GM12873 (cell line): ENCODE results near the gene FAM181B.

Experiments used
- TF ChIP-seq, protein P1 (sequence below): IDR thresholded peaks from 2 replicates; pipeline ENCODE4 v1.5.1; 2012; ENCODE audit warnings: low read depth, mild to moderate bottlenecking, moderate library complexity, low read length, control low read depth; ENCODE audit not compliant: insufficient read depth; ENCODE audit errors: missing control alignments

Gene FAM181B

DNA sequence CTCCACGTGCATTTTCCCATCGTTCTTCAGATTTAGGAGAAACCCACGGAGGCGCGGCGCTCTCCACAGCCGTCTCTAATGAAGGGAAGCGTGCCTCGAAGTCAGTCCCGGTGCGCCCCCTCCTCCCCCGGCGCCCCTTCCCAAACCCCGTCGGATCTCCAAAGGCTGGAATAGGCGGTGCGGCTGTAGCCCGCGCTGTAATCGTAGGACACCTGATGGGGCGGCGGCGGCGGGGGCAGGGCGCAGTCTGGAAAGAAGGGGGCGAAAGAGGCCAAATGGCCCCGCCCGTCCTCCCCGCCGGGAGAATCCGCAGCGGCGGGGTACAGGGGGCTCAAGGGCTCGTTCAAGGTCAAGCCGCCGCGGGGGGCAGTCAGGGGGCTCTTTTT, 1.3 kb downstream of the FAM181B start:
- TF ChIP-seq, protein P1, sequence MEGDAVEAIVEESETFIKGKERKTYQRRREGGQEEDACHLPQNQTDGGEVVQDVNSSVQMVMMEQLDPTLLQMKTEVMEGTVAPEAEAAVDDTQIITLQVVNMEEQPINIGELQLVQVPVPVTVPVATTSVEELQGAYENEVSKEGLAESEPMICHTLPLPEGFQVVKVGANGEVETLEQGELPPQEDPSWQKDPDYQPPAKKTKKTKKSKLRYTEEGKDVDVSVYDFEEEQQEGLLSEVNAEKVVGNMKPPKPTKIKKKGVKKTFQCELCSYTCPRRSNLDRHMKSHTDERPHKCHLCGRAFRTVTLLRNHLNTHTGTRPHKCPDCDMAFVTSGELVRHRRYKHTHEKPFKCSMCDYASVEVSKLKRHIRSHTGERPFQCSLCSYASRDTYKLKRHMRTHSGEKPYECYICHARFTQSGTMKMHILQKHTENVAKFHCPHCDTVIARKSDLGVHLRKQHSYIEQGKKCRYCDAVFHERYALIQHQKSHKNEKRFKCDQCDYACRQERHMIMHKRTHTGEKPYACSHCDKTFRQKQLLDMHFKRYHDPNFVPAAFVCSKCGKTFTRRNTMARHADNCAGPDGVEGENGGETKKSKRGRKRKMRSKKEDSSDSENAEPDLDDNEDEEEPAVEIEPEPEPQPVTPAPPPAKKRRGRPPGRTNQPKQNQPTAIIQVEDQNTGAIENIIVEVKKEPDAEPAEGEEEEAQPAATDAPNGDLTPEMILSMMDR, result no peak

DNA sequence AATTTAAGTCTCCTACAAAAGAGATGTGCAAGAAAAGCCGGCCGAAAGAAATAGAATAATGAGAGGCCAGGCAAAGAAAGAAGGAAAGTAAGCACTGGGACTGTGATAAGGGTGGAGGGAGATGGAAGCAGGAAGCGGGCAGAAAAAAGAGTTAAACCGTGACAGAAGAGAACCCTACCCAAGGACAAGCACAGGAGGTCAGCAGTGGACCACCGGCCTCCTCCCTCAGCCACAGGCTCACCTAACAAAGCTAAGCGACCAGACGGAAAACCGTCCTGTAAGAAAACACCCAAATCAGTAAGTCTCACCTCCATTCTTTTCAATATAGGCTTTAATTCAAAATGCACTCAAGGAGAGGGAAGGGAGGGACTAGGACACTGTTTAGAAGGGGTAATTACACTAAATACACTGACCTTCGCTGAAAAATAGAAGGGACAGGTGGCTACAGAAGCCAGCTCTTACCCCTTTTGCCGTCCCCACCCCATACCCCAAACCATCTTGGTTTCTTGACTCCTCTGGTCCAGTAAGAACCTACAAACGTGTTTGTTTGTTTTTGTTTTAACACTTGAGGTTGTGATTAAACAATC, 1.9 kb downstream of the FAM181B start:
- TF ChIP-seq, protein P1, result no peak

DNA sequence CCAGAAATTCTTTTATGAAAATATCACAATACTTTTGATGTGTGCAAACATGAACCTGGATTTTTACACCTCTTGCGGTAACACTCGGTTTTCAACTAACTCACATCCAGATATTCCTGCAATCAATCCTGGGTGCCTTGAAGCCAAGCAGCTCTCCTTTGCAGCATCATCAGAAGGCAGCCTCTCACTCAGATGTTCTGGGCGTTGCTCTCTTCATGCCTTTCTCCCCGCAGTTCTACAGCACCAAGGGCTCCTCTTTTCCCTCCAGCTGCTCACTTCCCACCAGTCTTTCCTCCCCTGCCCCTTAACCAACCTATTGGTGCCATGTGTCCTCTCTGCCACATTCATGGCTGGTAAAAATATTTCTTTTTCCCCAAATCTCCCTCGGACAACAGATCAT, 2.9 kb downstream of the FAM181B start:
- TF ChIP-seq, protein P1, result no peak

DNA sequence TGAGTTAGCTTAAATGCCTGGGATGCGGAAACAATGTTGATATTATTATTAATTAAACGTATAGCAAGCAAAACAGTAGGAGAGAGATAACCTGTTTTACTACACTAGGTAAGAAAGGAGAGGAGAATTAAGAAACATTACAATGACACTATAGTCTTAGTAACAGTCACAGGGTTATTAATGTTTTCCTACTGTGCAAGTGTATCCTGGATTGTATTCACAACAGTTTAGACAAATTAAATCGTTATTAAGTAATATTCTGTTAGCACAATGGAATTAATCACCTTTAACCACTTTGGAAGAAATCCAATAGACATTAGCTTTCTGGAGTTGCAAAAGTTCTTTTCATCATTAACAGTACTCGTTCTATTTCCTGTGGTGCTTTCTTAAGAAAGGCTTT, 3.4 kb downstream of the FAM181B start:
- TF ChIP-seq, protein P1, result no peak

DNA sequence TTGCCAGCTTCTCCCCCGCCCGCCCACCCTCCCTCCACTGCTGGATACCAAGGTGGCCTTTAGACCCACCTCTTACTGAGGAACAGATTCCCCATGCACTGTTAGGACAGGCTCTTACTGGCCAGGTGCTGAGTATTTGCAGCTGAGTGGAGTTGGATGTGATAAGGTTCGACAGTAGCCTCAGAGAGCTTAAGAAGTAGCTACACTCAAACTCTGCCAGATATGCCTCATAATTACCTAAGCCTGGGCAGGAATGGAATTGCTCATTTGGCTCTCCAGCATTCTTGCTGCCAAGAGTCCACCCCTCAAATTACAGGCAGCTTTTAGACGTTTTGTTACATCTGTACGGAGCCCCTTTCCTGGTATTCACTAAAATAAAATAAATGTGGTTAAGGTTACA, 9.6 kb downstream of the FAM181B start:
- TF ChIP-seq, protein P1, result no peak

DNA sequence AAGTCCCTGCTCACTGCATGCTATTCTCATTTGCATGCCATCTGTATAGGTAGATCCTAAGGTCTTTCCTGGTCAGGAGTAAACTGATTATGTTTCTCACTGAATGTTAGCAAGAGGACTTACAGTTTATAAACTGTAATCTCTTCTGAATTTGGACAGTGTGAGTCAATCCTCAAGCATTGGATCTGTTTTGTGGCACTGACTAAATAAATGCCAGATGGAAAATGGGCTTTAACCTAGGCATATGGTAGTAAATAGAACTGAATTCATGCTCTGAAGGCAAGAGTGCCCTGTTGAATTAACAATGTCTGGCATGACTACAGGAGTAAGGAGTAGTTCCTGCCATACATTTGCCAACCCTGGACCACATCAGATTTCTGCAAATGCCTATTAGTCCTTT, 11.4 kb downstream of the FAM181B start:
- TF ChIP-seq, protein P1, result no peak

DNA sequence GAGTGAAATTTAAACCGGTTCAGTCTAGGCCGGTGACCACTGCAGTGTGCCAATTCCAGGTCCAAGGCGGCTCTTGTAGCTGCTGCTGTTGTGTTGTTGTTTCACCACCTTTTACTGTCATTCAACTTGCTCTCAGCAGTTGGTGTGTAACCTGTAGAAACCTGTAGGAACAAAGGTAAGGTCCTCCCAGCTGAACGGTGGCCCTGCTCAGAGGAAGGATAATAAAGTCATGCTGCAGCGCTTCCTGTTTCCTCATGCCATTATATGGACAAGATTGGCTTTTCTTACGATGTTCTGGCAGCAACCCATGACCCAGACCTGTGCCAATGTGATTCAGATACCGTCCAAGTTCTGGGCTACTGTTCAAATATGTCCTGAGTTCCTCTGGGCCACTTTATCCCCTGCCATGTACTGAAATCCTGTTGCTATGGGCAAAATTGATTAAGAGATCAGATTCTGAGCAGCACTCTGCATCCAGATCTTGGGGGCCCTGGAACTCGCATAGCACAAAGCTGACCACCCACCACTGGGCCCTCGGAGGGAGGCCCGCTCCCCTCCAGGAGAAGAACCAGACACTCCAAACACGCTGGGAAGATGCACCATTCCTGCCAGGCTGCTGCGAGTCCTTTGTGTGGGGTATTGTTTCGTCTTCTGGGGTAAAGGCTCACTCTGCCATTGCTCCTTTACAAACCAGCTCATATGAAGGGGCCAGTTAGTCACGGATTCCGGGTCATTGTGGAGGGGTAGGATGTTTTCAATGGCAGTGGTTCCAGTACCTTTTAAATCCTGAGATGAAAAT, 13.2 kb downstream of the FAM181B start:
- TF ChIP-seq, protein P1, result no peak
